Colonic mucosa (tissue), 4 donors: ENCODE results near the gene NFE2L2. TPM values are rescaled to one million over a fixed set of nuclear protein-coding genes. Genes with fewer than 3 reads are reported as not detected.

Experiments used
- DNase-seq: peaks from one replicate; pipeline ENCODE4 v3.0.0-alpha.2; 2020
- H3K27ac ChIP-seq: fragments of 200-600 bp; one replicate; pipeline ENCODE4 v1.8.0; 2021
- H3K27me3 ChIP-seq: fragments of 200-600 bp; one replicate; pipeline ENCODE4 v1.8.0; 2021
- H3K36me3 ChIP-seq: fragments of 200-600 bp; one replicate; pipeline ENCODE4 v1.8.0; 2021
- H3K4me1 ChIP-seq: fragments of 200-600 bp; one replicate; pipeline ENCODE4 v1.8.0; 2021; ENCODE audit warnings: mild to moderate bottlenecking
- H3K4me3 ChIP-seq: fragments of 200-600 bp; one replicate; pipeline ENCODE4 v1.8.0; 2021
- H3K9ac ChIP-seq, 2 donors: one replicate each; pipeline ENCODE4 v1.7.0; 2013; ENCODE audit warnings: control low read depth in 2 of 2, low read depth in 2 of 2, low read length in 2 of 2
- H3K9me3 ChIP-seq: fragments of 200-600 bp; one replicate; pipeline ENCODE4 v1.8.0; 2021
- CTCF ChIP-seq: fragments of 200-600 bp; IDR thresholded peaks from one replicate; pipeline ENCODE4 v1.8.0; 2022; ENCODE audit warnings: antibody characterized with exemption, mild to moderate bottlenecking
- intact Hi-C: fragments of 100-400 bp; cut with DNase I; formaldehyde crosslinking; loops from one replicate; pipeline ENCODE4 v1.14.1; 2022
- total RNA-seq, 2 donors: library from RNA; stranded (reverse); fragmentation: NEBNext Ultra II Directional in 1 of 2; extraction: Animal tissue kit (Norgen Biotek cat#: 25700) in 1 of 2; gene quantifications; one replicate each; pipeline ENCODE4 v1.2.1, GENCODE V29; 2021
- donor health status: healthy.
- donor health status: DM: no; HTN: no; CAD: no.
- donor health status: DM: no; HTN: no; CAD: no.

The NFE2L2 gene
- total RNA-seq, 2 donors from 2014 or later: 81.5 to 87.6 TPM

- intact Hi-C loops: no loop called here
- Histone ChIP-seq H3K36me3 (no peaks in the 10 kb centered on the region), H3K27ac (no peak overlapping the region), H3K4me3 (no peak overlapping the region), H3K4me1 (no peaks in the 10 kb centered on the region), H3K27me3 (no peaks in the 10 kb centered on the region), H3K9ac (no peak overlapping the region), H3K9me3 (no peaks in the 10 kb centered on the region)
- no peak for DNase-seq
- no peak for TF ChIP-seq CTCF
Observed at GRCh38 chr2:177295484-177295883, 31.0 kb upstream of the NFE2L2 start.

GRCh38 chr2:177291701-177292100 is 27.2 kb upstream of the NFE2L2 start:
- DNase-seq: no peak
- Histone ChIP-seq H3K27me3 (no peaks in the 10 kb centered on the region), H3K9ac (no peak overlapping the region), H3K4me1 (no peaks in the 10 kb centered on the region), H3K27ac (no peak overlapping the region), H3K4me3 (no peak overlapping the region), H3K36me3 (no peaks in the 10 kb centered on the region), H3K9me3 (no peaks in the 10 kb centered on the region)
- intact Hi-C loops: no loop called here
- TF ChIP-seq CTCF: no peak

GRCh38 chr2:177289824-177290628 is 25.5 kb upstream of the NFE2L2 start:
- H3K9me3 ChIP-seq: no peaks in the 10 kb centered on the region
- H3K27me3 ChIP-seq: no peaks in the 10 kb centered on the region
- no peak overlapping the region for H3K9ac ChIP-seq
- H3K4me3 ChIP-seq: no peak overlapping the region
- no peak overlapping the region for H3K27ac ChIP-seq
- H3K4me1 ChIP-seq: no peaks in the 10 kb centered on the region
- no peak for TF ChIP-seq CTCF
- DNase-seq: no peak
- intact Hi-C loops: no loop called here
- H3K36me3 ChIP-seq: no peaks in the 10 kb centered on the region

GRCh38 chr2:177287814-177288213 is 23.3 kb upstream of the NFE2L2 start:
- no peak for TF ChIP-seq CTCF
- H3K4me1 ChIP-seq: no peaks in the 10 kb centered on the region

GRCh38 chr2:177285892-177286715 is 21.6 kb upstream of the NFE2L2 start:
- Histone ChIP-seq H3K36me3 (no peaks in the 10 kb centered on the region), H3K27ac (no peak overlapping the region), H3K4me3 (no peak overlapping the region), H3K4me1 (no peaks in the 10 kb centered on the region), H3K9ac (no peak overlapping the region), H3K9me3 (no peaks in the 10 kb centered on the region), H3K27me3 (no peaks in the 10 kb centered on the region)
- DNase-seq: no peak
- no peak for TF ChIP-seq CTCF
- intact Hi-C loops: no loop called here

More at GRCh38 chr2:177287814-177288213, 23.3 kb upstream of the NFE2L2 start:
- H3K27me3 ChIP-seq: no peaks in the 10 kb centered on the region
- no peaks in the 10 kb centered on the region for H3K36me3 ChIP-seq
- H3K9me3 ChIP-seq: no peaks in the 10 kb centered on the region
- intact Hi-C loops: no loop called here
- H3K4me3 ChIP-seq: no peak overlapping the region
- no peak for DNase-seq
- H3K27ac ChIP-seq: no peak overlapping the region
- H3K9ac ChIP-seq: no peak overlapping the region
